HepG2 (cell line): ENCODE measurements around the gene TIMM13. TPM values are rescaled to one million over a fixed set of nuclear protein-coding genes. Genes with fewer than 3 reads are reported as not detected.
"Not testable (repeated sequence)": the region's sequence is repeated elsewhere in the genome, so short reads cannot be mapped to it uniquely, and the experiment has no call there.

Experiments used
- ATAC-seq: fragments of 200-7000 bp; cut with Tn5 transposase; 3 replicates; pipeline ENCODE4 v1.9.1; 2020; ENCODE audit warnings: mild to moderate bottlenecking, moderate library complexity
- BruUV-seq: library from RNA; stranded (reverse); fragments of 400-500 nt; replicated peaks from 2 replicates; lab custom pipeline; 2021; lab: Mats Ljungman, UMichigan
- CTCF ChIA-PET: fragments of 300-600 bp; formaldehyde crosslinking; extraction: SDS; loops from one replicate; lab custom pipeline; 2021; ENCODE audit warnings: low total read pairs, inconsistent platforms, low intra/inter-chr PET ratio; lab: Yijun Ruan, JAX
- POLR2A ChIA-PET: fragments of 350-600 bp; sonication (Branson Sonifier 250); formaldehyde crosslinking; loops from one replicate; lab custom pipeline; 2020; ENCODE audit warnings: antibody characterized with exemption, inconsistent platforms; lab: Yijun Ruan, JAX
- DNase-seq: peaks from one replicate; pipeline ENCODE4 v3.0.0-alpha.2; 2015; ENCODE audit warnings: low spot score
- FAIRE-seq: peaks from 3 replicates; lab custom pipeline; 2011; peaks lifted over from hg19 to GRCh38; lab: Jason Lieb, UNC
- H2AFZ ChIP-seq: one replicate; pipeline ENCODE4 v1.6.1; 2011; ENCODE audit warnings: low read length, inconsistent platforms
- H3K27ac ChIP-seq: fragments of 300-600 bp; 3 replicates; pipeline ENCODE4 v1.8.0; 2011; ENCODE audit warnings: mixed run types, mild to moderate bottlenecking, mixed read lengths, low read length, inconsistent platforms; ENCODE audit not compliant: insufficient read depth; ENCODE audit errors: extremely low read length
- H3K27me3 ChIP-seq, 2 experiments: fragments of 200-600 bp in 1 of 2; 2 replicates in 1 of 2; 3 replicates in 1 of 2; pipeline versions ENCODE4 v1.6.0 to v1.8.0; 2011; ENCODE audit warnings: low read length in 2 of 2, mild to moderate bottlenecking in 2 of 2, moderate library complexity in 2 of 2, inconsistent platforms in 1 of 2; ENCODE audit not compliant: insufficient read depth in 2 of 2, control insufficient read depth in 1 of 2
- H3K36me3 ChIP-seq, 2 experiments: fragments of 200-600 bp in 1 of 2; replicated peaks in 1 of 2; 2 replicates in 1 of 2; 3 replicates in 1 of 2; pipeline versions ENCODE4 v1.5.1 to v1.8.0; 2011; ENCODE audit warnings: low read length in 2 of 2, inconsistent platforms in 1 of 2; ENCODE audit not compliant: insufficient read depth in 2 of 2, control insufficient read depth in 1 of 2
- H3K4me1 ChIP-seq: 2 replicates; pipeline ENCODE4 v1.5.1; 2012; ENCODE audit warnings: low read length, inconsistent platforms; ENCODE audit not compliant: insufficient read depth
- H3K4me2 ChIP-seq: 2 replicates; pipeline ENCODE4 v1.6.0; 2011; ENCODE audit warnings: low read depth, low read length, inconsistent platforms
- H3K4me3 ChIP-seq, 3 experiments: fragments of 200-600 bp in 1 of 3; sonication (generic), shearing (Covaris generic) in 1 of 3; replicated peaks in 1 of 3; 2 replicates each; pipeline ENCODE4 v1.5.1; 2011 to 2016; ENCODE audit warnings: low read length in 3 of 3, inconsistent platforms in 2 of 3, low read depth in 2 of 3, mild to moderate bottlenecking in 2 of 3, control low read depth in 1 of 3, mixed read lengths in 1 of 3; ENCODE audit not compliant: insufficient read depth in 1 of 3
- H3K79me2 ChIP-seq: one replicate; pipeline ENCODE4 v1.6.1; 2011; ENCODE audit warnings: low read length, inconsistent platforms; ENCODE audit not compliant: insufficient read depth
- H3K9ac ChIP-seq: 2 replicates; pipeline ENCODE4 v1.6.0; 2011; ENCODE audit warnings: mild to moderate bottlenecking, low read depth, low read length, inconsistent platforms; ENCODE audit not compliant: insufficient read depth
- H3K9me3 ChIP-seq: 2 replicates; pipeline ENCODE4 v1.5.1; 2012; ENCODE audit warnings: mild to moderate bottlenecking, low read length
- H4K20me1 ChIP-seq: 2 replicates; pipeline ENCODE4 v1.6.0; 2011; ENCODE audit warnings: inconsistent platforms, mild to moderate bottlenecking, low read length, moderate library complexity; ENCODE audit not compliant: insufficient read depth
- CBX2 ChIP-seq, 2 experiments: fragments of 200-600 bp in 1 of 2; sonication (generic); formaldehyde crosslinking in 1 of 2; IDR thresholded peaks; 2 replicates each; pipeline versions ENCODE4 v1.7.0 to v1.8.1; 2018 to 2022; ENCODE audit warnings: low read depth in 2 of 2, low read length in 1 of 2, mild to moderate bottlenecking in 1 of 2, missing genetic modification reagents in 1 of 2
- HINFP ChIP-seq: sonication (generic); formaldehyde crosslinking; IDR thresholded peaks from 2 replicates; pipeline ENCODE4 v1.4.0; 2020; ENCODE audit warnings: low read depth, mild to moderate bottlenecking, missing genetic modification reagents
- MEIS1 ChIP-seq: sonication (generic); formaldehyde crosslinking; IDR thresholded peaks from 2 replicates; pipeline ENCODE4 v1.9.0; 2021; ENCODE audit warnings: mild to moderate bottlenecking, missing genetic modification reagents, moderate library complexity, borderline replicate concordance
- SSRP1 ChIP-seq: IDR thresholded peaks from 2 replicates; pipeline ENCODE4 v1.6.1; 2016; ENCODE audit warnings: control low read depth
- ZBTB46 ChIP-seq: sonication (generic); formaldehyde crosslinking; IDR thresholded peaks from 2 replicates; pipeline ENCODE4 v1.4.0; 2020; ENCODE audit warnings: mild to moderate bottlenecking, missing genetic modification reagents, borderline replicate concordance
- ZNF318 ChIP-seq: sonication (generic); formaldehyde crosslinking; IDR thresholded peaks from 2 replicates; pipeline ENCODE4 v1.4.0; 2020; ENCODE audit warnings: mild to moderate bottlenecking, missing genetic modification reagents
- ZNF644 ChIP-seq: IDR thresholded peaks from 2 replicates; pipeline ENCODE4 v1.6.1; 2016; ENCODE audit warnings: low read depth
- WGBS: methylation state at CpG from one replicate; pipeline ENCODE4 v1.1.6; 2017; ENCODE audit warnings: low lambda C conversion rate; 5-methylcytosine and 5-hydroxymethylcytosine counted together
- in situ Hi-C: cut with HindIII; loops from 2 replicates; pipeline ENCODE4 v1.10.0; 2017; ENCODE audit warnings: low pct_unique_long_range_greater_than_20kb; ENCODE audit not compliant: extremely low pct_ligation_motif_present
- intact Hi-C: fragments of 100-400 bp; cut with micrococcal nuclease; formaldehyde crosslinking; loops from one replicate; pipeline ENCODE4 v1.10.0; 2022; ENCODE audit not compliant: unreplicated experiment
- polyA plus RNA-seq, 8 experiments: library from polyadenylated mRNA; depleted of rRNA in 3 of 8; stranded (reverse) in 7 of 8; unstranded in 1 of 8; fragments of >200 nt; fragmentation: Illumina TruSeq in 4 of 8; extraction: Trizol in 4 of 8; gene quantifications; 2 replicates each; pipeline versions ENCODE4 v1.2.1 to v1.2.3, GENCODE V29; 2011 to 2016; ENCODE audit warnings: low read depth in 4 of 8, missing spikeins in 1 of 8, mixed read lengths in 1 of 8; ENCODE audit not compliant: insufficient read depth in 1 of 8
- total RNA-seq, 5 experiments: library from RNA; depleted of rRNA; stranded (reverse); fragments of >200 nt; fragmentation: Illumina TruSeq; extraction: Trizol; gene quantifications; 2 replicates each; pipeline ENCODE4 v1.2.3, GENCODE V29; 2016; ENCODE audit warnings: low read depth in 1 of 5
- TF ChIP-seq, protein P1 (sequence below), 2 experiments: sonication (generic) in 1 of 2; formaldehyde crosslinking in 1 of 2; IDR thresholded peaks; 2 replicates each; pipeline versions ENCODE4 v1.4.0 to v1.6.1; 2018 to 2020; ENCODE audit warnings: missing genetic modification reagents in 2 of 2, borderline replicate concordance in 1 of 2, low read depth in 1 of 2, mild to moderate bottlenecking in 1 of 2, missing biosample characterization in 1 of 2

TIMM13 gene
- total and polyA plus RNA-seq, 2 of the 13 experiments (the other 11 are each of a cell fraction or from before 2014, with no cell fraction given) = 48.4 to 108 TPM

DNA sequence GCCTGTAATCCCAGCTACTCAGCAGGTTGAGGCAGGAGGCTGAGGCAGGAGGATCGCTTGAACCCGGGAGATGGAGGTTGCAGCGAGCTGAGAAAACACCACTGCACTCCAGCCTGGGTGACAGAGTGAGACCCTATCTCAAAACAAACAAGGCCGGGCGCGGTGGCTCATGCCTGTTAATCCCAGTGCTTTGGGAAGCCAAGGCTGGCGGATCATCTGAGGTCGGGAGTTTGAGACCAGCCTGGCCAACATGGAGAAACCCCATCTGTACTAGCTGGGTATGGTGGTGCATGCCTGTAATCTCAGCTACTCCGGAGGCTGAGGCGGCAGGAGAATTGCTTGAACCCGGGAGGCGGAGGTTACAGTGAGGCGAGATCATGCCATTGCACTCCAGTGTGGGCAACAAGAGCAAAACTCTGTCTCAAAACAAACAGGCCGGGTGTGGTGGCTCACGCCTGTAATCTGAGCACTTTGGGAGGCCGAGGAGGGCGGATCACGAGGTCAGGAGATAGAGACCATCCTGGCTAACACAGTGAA is 32.0 kb downstream of the TIMM13 start:
- Histone ChIP-seq H3K4me1 (peaks cover 46% of the 10 kb centered on the region), H3K9ac (peak overlapping the region; percentile 57), H3K4me3 (peak overlapping the region; percentile 27 to 66 (median 37); a peak in 3 of 6 replicates), H3K27ac (peak overlapping the region; percentile 85), H3K4me2 (peak overlapping the region; percentile 85)
- BruUV-seq = TSS peak; percentile 86
- POLR2A ChIA-PET = interaction anchor here (0.8 to 5.9 kb wide), 16 partner anchors 9 to 226 kb away, joined by 3 to 92 read pairs (median 5); partner anchors contain the start of genes GADD45B, LMNB2 and TIMM13
- H3K79me2 ChIP-seq; H3K27me3 ChIP-seq; H4K20me1 ChIP-seq; intact Hi-C loops; CTCF ChIA-PET; in situ Hi-C loops; H2AFZ ChIP-seq; H3K36me3 ChIP-seq; DNase-seq; FAIRE-seq; H3K9me3 ChIP-seq; TF ChIP-seq CBX2 (IDR thresholded peaks at IDR 0.05; ENCODE audit: low read depth, low read length): not testable (repeated sequence)
- WGBS = 5% methylated on average over 12 of the region's 18 CpGs
- peak; percentile 28 for ATAC-seq
- TF ChIP-seq MEIS1 (CRISPR knock-in tag) = 0 out of 2 replicates have a peak, but pooled peaks have one; percentile 4
- TF ChIP-seq ZNF318 (CRISPR knock-in tag) = 0 out of 2 replicates have a peak, but pooled peaks have one; percentile 34
- TF ChIP-seq SSRP1 (CRISPR knock-in tag) = peak; percentile 36; the same call in 1 of the 2 replicates
- TF ChIP-seq ZBTB46 = 0 out of 2 replicates have a peak, but pooled peaks have one; percentile 27
- peak; percentile 49; the same call in 1 of the 2 replicates for TF ChIP-seq HINFP (CRISPR knock-in tag)
- 0 out of 2 replicates have a peak, but pooled peaks have one; percentile 46 for TF ChIP-seq CBX2 (CRISPR knock-in tag; IDR thresholded peaks at IDR 0.05; ENCODE audit: low read depth)
- TF ChIP-seq, protein P1, sequence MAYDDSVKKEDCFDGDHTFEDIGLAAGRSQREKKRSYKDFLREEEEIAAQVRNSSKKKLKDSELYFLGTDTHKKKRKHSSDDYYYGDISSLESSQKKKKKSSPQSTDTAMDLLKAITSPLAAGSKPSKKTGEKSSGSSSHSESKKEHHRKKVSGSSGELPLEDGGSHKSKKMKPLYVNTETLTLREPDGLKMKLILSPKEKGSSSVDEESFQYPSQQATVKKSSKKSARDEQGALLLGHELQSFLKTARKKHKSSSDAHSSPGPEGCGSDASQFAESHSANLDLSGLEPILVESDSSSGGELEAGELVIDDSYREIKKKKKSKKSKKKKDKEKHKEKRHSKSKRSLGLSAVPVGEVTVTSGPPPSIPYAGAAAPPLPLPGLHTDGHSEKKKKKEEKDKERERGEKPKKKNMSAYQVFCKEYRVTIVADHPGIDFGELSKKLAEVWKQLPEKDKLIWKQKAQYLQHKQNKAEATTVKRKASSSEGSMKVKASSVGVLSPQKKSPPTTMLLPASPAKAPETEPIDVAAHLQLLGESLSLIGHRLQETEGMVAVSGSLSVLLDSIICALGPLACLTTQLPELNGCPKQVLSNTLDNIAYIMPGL (CRISPR knock-in tag; IDR thresholded peaks at IDR 0.05; ENCODE audit: borderline replicate concordance in 1 of 2, low read depth in 1 of 2) = peak in 1 of 2 experiments; percentile 39; a peak in 1 of 4 replicates
- TF ChIP-seq ZNF644 (CRISPR knock-in tag) = 0 out of 2 replicates have a peak, but pooled peaks have one; percentile 13
